Lower lobe of right lung (tissue), 2 donors: ENCODE results near the gene STXBP3. TPM values are rescaled to one million over a fixed set of nuclear protein-coding genes. Genes with fewer than 3 reads are reported as not detected.

Source experiments
- ATAC-seq, 2 donors: fragments of 200-7000 bp; cut with Tn5 transposase; one replicate each; pipeline ENCODE4 v1.9.1; 2020 to 2022; ENCODE audit warnings: mild to moderate bottlenecking in 2 of 2, moderate library complexity in 2 of 2
- DNase-seq: peaks from one replicate; pipeline ENCODE4 v3.0.0-alpha.2; 2020
- H3K27ac ChIP-seq: fragments of 200-600 bp; one replicate; pipeline ENCODE4 v1.8.0; 2022
- H3K27me3 ChIP-seq: fragments of 200-600 bp; one replicate; pipeline ENCODE4 v1.8.0; 2022; ENCODE audit warnings: low read depth
- H3K36me3 ChIP-seq: fragments of 200-600 bp; one replicate; pipeline ENCODE4 v1.8.0; 2022; ENCODE audit warnings: mild to moderate bottlenecking
- H3K4me1 ChIP-seq: fragments of 200-600 bp; one replicate; pipeline ENCODE4 v1.8.0; 2022
- H3K4me3 ChIP-seq: fragments of 200-600 bp; one replicate; pipeline ENCODE4 v1.8.0; 2022; ENCODE audit warnings: mild to moderate bottlenecking
- H3K9me3 ChIP-seq: fragments of 200-600 bp; one replicate; pipeline ENCODE4 v1.8.0; 2022
- intact Hi-C: fragments of 100-400 bp; cut with DNase I; formaldehyde crosslinking; loops from one replicate; pipeline ENCODE4 v1.11.0; 2022
- total RNA-seq: library from RNA; stranded (reverse); fragmentation: NEBNext Ultra II Directional; extraction: Animal tissue kit (Norgen Biotek cat#: 25700); gene quantifications from one replicate; pipeline ENCODE4 v1.2.1, GENCODE V29; 2021
- TF ChIP-seq, protein P1 (sequence below): fragments of 200-600 bp; IDR thresholded peaks from one replicate; pipeline ENCODE4 v1.8.0; 2022; ENCODE audit warnings: antibody characterized with exemption, mild to moderate bottlenecking
- donor health status: DM: no; HTN: yes; CAD: no; lungs with severe emphysema.

STXBP3 gene
- total RNA-seq, 1 donor from 2014 or later = 54.4 TPM

DNA sequence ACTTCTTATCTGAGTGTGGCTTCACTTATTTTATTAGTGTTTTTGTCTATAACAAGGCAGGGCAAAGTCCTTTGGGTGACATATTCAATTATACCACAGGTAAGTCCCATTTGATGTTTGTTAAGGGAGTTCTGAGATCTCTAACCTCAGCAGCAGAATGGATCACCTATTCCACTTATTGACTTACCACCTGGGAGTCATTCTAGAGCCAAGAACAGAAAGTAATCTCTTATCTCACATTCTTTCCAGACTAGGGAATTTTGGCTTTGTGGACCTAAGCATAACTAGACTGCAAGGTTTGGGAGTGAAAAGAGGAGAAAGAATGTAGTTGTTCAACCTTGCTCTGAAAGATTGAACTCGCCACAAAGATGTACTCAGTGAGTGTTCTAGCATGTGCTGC lies 20.6 kb upstream of the STXBP3 start:
- Histone ChIP-seq H3K36me3 (no peaks in the 10 kb centered on the region), H3K9me3 (no peaks in the 10 kb centered on the region), H3K4me3 (no peak overlapping the region), H3K27ac (no peak overlapping the region), H3K4me1 (no peaks in the 10 kb centered on the region), H3K27me3 (no peaks in the 10 kb centered on the region)
- intact Hi-C loops = no loop called here
- TF ChIP-seq, protein P1, sequence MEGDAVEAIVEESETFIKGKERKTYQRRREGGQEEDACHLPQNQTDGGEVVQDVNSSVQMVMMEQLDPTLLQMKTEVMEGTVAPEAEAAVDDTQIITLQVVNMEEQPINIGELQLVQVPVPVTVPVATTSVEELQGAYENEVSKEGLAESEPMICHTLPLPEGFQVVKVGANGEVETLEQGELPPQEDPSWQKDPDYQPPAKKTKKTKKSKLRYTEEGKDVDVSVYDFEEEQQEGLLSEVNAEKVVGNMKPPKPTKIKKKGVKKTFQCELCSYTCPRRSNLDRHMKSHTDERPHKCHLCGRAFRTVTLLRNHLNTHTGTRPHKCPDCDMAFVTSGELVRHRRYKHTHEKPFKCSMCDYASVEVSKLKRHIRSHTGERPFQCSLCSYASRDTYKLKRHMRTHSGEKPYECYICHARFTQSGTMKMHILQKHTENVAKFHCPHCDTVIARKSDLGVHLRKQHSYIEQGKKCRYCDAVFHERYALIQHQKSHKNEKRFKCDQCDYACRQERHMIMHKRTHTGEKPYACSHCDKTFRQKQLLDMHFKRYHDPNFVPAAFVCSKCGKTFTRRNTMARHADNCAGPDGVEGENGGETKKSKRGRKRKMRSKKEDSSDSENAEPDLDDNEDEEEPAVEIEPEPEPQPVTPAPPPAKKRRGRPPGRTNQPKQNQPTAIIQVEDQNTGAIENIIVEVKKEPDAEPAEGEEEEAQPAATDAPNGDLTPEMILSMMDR = no peak
- DNase-seq (no peak), ATAC-seq (no peak)

DNA sequence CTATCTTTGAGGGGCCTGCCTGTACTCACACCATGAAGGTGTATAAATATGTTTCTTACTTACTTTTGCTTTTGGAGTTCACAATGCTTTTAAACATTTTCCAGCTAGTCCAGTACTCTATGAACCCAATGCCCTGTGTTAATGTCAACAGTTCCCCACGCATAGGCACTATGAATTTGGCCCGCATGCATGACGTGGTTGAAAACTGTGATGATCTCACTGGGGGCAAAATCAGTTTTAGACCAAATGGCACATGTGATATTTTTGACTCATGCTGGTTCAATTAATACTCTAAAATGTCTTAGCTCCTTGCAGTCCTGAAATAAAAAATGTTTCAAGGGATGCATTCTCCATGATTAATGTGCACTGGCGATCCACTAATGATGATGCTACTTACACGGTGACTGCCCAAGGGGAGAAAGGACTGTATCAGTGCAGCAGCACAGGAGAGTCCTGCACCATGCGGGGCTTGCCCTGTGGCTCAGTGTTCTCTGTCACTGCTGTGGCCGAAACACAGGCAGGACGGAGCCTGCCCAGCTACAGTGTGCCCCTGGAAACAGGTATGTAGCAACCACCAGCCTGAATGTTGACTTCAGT lies 18.0 kb upstream of the STXBP3 start:
- Histone ChIP-seq H3K4me3 (no peak overlapping the region), H3K36me3 (no peaks in the 10 kb centered on the region), H3K27ac (no peak overlapping the region), H3K27me3 (no peaks in the 10 kb centered on the region), H3K9me3 (no peaks in the 10 kb centered on the region), H3K4me1 (no peaks in the 10 kb centered on the region)
- intact Hi-C loops = no loop called here
- TF ChIP-seq, protein P1 = no peak
- ATAC-seq = peak in 1 of 2 donors; percentile 38
- no peak for DNase-seq

DNA sequence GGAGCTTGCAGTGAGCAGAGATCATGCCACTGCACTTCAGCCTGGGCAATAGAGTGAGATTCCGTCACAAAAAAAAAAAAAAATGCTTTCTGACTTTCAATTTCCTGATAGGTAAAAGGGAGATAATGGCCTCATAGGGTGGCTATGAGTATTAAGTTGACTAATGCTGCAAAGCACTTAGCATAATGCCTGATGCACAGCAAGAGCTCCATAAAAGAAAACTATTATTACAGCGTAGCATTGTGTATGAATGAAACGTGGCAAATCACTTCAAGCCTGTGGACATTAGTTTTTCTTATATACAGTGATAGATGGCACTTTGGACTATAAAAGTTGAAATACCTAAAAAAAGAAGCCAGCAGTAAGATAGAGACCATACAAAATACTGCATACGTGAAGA lies 17.0 kb upstream of the STXBP3 start:
- H3K9me3 ChIP-seq = no peaks in the 10 kb centered on the region
- no peak overlapping the region for H3K4me3 ChIP-seq
- H3K27me3 ChIP-seq = no peaks in the 10 kb centered on the region
- H3K27ac ChIP-seq = no peak overlapping the region
- no peaks in the 10 kb centered on the region for H3K4me1 ChIP-seq
- TF ChIP-seq, protein P1 = no peak
- DNase-seq (no peak), ATAC-seq (no peak)
- no peaks in the 10 kb centered on the region for H3K36me3 ChIP-seq
- intact Hi-C loops = no loop called here

DNA sequence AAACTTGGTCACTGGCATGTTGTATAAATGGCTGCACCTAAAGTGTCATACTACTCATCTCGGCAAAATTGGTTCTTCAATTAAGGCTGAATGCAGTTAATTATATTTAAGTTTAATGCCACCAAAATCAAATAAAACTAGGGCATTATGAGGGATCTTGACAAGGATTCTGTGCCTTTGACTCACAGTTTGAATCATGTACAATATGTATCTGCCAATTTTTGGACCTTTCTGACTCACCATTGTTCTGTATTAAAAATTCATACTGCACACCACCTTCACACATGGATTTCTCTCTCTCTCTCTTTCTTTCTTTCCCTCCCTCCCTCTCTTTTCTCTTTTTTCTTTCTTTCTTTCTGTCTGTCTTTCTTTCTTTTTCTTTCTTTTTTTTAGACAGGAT lies 14.1 kb upstream of the STXBP3 start:
- H3K9me3 ChIP-seq = no peaks in the 10 kb centered on the region
- no peak overlapping the region for H3K27ac ChIP-seq
- ATAC-seq (no peak), DNase-seq (no peak)
- no peak overlapping the region for H3K4me3 ChIP-seq
- no peaks in the 10 kb centered on the region for H3K4me1 ChIP-seq
- H3K36me3 ChIP-seq = no peaks in the 10 kb centered on the region
- TF ChIP-seq, protein P1 = no peak
- intact Hi-C loops = no loop called here
- H3K27me3 ChIP-seq = no peaks in the 10 kb centered on the region

DNA sequence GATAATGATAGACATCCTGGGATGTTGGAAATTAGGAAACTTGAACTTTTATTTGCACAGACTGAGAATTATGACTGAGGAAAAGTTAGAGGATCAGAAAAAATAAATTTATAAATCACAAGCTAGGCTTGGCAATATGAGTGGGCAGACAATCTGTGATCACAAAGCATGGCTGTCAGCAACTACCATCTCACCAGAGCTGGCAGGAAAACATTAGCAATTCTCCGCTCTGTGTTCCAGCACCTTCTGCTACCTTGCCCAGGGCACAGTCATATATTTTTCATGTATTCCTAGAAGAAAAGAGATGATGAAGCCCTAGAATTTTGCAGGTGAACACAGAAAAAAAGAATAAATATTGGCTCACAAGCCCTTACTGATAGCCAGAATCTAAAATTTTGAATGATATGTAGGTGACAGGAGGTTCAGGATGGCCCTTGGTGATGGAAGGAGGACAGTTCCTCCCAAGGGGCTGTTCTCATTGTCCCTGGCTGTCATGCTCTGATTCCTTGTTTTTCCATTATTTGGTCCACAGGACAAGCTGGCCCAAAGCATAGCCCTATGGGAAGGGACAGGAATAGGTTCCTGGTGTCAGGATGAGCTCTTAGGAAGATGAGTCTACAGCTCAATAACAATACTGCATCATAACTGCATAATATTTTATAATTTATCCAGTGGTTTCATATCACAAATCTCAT lies 12.2 kb upstream of the STXBP3 start:
- Histone ChIP-seq H3K27ac (no peak overlapping the region), H3K4me1 (no peaks in the 10 kb centered on the region), H3K36me3 (no peaks in the 10 kb centered on the region), H3K4me3 (no peak overlapping the region), H3K9me3 (no peaks in the 10 kb centered on the region), H3K27me3 (no peaks in the 10 kb centered on the region)
- ATAC-seq (no peak), DNase-seq (no peak)
- intact Hi-C loops = no loop called here
- TF ChIP-seq, protein P1 = no peak
